Effector memory CD4-positive, alpha-beta T cell (primary cell): ENCODE data around the gene KIRREL1.

Experiments
- DNase-seq, 3 donors: peaks; one replicate each; pipeline ENCODE4 v3.0.0-alpha.2; 2020
- H3K27ac ChIP-seq: 2 replicates; pipeline ENCODE4 v1.7.0; 2013; ENCODE audit warnings: mild to moderate bottlenecking, low read length, moderate library complexity; ENCODE audit not compliant: insufficient read depth, poor library complexity, severe bottlenecking
- H3K27me3 ChIP-seq: replicated peaks from 2 replicates; pipeline ENCODE4 v1.7.0; 2013; ENCODE audit warnings: mild to moderate bottlenecking, low read length; ENCODE audit not compliant: insufficient read depth, control insufficient read depth, poor library complexity, severe bottlenecking
- H3K36me3 ChIP-seq: 2 replicates; pipeline ENCODE4 v1.7.0; 2013; ENCODE audit warnings: mild to moderate bottlenecking, low read length, moderate library complexity; ENCODE audit not compliant: control insufficient read depth, insufficient read depth
- H3K4me1 ChIP-seq: 2 replicates; pipeline ENCODE4 v1.7.0; 2013; ENCODE audit warnings: low read length, mild to moderate bottlenecking; ENCODE audit not compliant: control insufficient read depth, insufficient read depth, poor library complexity, severe bottlenecking
- H3K4me3 ChIP-seq: 2 replicates; pipeline ENCODE4 v1.7.0; 2013; ENCODE audit warnings: low read length, low read depth, mild to moderate bottlenecking; ENCODE audit not compliant: insufficient read depth, poor library complexity, severe bottlenecking
- H3K9me3 ChIP-seq: 2 replicates; pipeline ENCODE4 v1.7.0; 2013; ENCODE audit warnings: mild to moderate bottlenecking, low read length, moderate library complexity; ENCODE audit not compliant: control insufficient read depth

Gene KIRREL1

DNA sequence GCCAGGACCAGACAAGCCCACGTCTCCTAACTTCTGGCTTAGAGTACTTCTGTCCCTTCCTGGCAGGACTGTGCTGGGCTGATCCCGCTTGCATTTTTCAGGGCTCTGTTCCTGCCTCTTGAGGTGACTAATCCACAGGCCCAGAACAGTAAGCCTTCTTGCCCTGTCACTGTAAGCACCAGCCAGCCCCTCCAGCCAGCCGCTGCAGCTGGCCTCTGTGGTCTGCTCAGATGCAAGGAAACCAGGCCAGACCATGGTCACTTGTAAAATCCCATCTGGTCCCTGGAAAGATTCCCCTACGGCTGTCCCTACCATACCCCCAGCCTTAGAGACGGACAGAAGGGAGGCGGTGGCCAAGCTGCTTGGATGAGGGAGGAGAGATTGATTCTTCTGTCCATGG is 74.2 kb downstream of the KIRREL1 start:
- H3K4me1 ChIP-seq = no peaks in the 10 kb centered on the region
- no peak overlapping the region for H3K4me3 ChIP-seq
- H3K36me3 ChIP-seq = no peaks in the 10 kb centered on the region
- H3K27me3 ChIP-seq = peaks cover 3% of the 10 kb centered on the region
- DNase-seq = no peak
- no peak overlapping the region for H3K27ac ChIP-seq
- H3K9me3 ChIP-seq = no peaks in the 10 kb centered on the region

DNA sequence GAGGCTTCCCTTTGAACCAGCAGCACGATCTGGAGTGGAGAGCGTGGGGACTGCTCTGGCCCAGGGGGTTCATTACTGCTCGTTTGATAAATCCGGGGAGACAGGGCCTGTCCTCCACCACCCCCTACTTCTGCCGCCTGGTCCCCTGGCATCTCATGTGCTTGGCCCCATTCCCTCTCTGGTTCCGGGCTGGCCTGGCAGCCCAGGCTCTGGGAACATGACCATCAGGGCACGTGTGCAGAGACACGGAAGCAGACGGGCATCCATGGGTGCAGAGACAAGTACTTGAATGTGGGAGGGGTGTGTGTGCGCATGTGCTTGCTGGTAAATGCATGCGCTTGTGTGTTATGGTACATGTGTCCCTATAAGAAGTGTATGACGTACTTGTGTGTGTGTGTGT is 75.5 kb downstream of the KIRREL1 start:
- Histone ChIP-seq H3K4me3 (no peak overlapping the region), H3K9me3 (no peaks in the 10 kb centered on the region), H3K27me3 (peaks cover 3% of the 10 kb centered on the region), H3K4me1 (no peaks in the 10 kb centered on the region), H3K27ac (no peak overlapping the region), H3K36me3 (no peaks in the 10 kb centered on the region)
- no peak for DNase-seq

DNA sequence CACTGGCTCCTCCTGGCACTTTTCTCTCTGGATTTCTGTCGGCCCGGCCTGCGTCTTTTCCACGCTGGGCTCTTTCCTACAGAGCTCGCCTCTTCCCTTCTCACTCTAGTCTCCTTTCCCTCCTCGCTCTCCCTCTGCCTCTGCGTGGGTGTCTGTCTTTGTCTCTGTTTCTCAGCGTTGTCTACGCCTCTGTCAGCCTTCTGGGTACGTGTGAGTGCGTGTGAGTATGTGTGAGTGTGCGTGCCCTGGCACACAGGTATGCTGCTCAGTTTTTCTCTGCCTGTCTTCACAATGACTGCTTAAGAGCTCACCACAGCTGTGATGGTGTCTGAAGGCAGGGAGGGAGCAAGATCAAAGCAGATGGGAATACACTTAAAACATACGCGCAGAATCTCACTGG is 77.7 kb downstream of the KIRREL1 start:
- Histone ChIP-seq H3K9me3 (no peaks in the 10 kb centered on the region), H3K27me3 (no peaks in the 10 kb centered on the region), H3K4me3 (no peak overlapping the region), H3K4me1 (no peaks in the 10 kb centered on the region), H3K36me3 (no peaks in the 10 kb centered on the region), H3K27ac (no peak overlapping the region)
- DNase-seq = no peak

DNA sequence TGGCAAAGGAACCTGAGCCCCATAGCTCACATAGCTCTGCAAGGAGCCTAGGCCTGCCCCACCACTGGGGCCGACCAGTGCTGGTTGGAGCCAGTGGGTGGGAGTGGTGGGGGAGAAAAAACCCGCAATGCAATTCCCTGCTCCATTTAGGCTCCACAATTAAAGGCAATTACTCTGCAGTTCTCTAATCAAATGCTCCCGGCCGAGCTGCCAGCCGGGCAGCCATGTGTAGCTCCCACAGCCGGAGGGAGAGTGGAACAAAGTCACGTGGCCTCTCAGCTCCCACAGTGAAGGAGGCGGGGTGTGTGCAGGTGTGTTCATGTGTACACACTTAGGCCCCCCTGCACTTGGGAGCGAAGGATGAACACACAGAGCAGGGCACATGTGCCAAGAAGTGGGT is 81.6 kb downstream of the KIRREL1 start:
- H3K36me3 ChIP-seq = no peaks in the 10 kb centered on the region
- no peak for DNase-seq
- H3K9me3 ChIP-seq = no peaks in the 10 kb centered on the region
- no peak overlapping the region for H3K4me3 ChIP-seq
- H3K27ac ChIP-seq = no peak overlapping the region
- H3K27me3 ChIP-seq = no peaks in the 10 kb centered on the region
- no peaks in the 10 kb centered on the region for H3K4me1 ChIP-seq

DNA sequence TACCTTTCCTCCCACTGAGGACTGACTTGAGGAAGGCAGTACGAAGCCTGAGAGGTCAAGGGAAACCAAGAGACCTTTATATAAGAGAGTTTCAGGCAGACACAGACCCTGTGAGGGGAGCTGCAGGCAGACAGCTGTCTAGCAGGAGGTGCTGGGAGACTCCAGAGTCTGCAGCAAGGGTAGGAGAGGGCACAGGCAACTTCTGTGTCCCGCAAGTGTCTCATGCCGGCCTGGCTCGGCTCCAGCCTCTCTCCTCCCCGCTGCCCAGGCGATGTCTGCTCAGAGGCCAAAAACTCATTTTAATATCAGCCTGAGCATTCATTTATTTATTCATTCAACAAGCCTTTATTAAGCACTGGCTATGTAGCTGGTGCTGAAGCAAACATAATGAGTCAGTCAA is 83.0 kb downstream of the KIRREL1 start:
- Histone ChIP-seq H3K9me3 (no peaks in the 10 kb centered on the region), H3K36me3 (no peaks in the 10 kb centered on the region), H3K27me3 (no peaks in the 10 kb centered on the region), H3K27ac (no peak overlapping the region), H3K4me3 (no peak overlapping the region), H3K4me1 (no peaks in the 10 kb centered on the region)
- no peak for DNase-seq

DNA sequence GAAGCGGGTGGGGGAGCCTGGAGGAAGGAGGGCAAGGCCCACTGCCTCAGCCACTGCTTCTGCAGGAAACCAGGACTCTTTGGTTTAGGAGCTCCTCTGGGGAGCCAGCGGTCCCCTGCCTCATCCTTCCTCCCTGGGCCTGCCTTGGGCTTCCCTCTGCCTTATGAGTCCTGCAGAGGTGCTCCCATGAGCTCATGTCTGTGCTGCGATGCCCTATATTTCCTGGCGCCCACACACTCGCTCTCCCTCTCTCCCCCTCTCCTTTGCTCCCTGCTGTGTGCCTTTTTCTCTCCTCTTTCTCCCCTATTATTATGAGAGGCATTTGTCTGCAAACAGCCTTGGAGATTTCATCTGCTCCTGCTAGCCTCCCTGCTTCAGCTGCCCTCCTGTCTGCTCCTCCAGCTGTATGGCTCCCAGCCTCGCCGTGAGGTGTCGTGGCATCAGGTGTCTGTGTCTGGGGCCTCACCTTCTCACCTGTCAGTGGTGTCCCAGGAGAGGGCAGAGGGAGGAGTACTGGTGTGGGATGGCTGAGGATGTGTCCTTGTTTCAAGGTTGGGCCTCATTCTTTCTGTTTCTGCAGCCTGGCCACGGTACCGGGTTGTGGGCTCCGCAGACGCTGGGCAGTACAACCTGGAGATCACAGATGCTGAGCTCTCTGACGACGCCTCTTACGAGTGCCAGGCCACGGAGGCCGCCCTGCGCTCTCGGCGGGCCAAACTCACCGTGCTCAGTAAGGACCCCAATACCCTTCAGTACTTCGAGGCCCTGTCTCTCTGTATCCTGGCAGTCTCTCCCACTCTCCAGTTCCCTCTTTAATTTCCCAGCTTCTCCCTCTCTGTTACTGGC is 84.2 kb downstream of the KIRREL1 start:
- H3K27ac ChIP-seq = no peak overlapping the region
- H3K4me3 ChIP-seq = no peak overlapping the region
- DNase-seq = no peak
- no peaks in the 10 kb centered on the region for H3K27me3 ChIP-seq
- H3K36me3 ChIP-seq = no peaks in the 10 kb centered on the region
- no peaks in the 10 kb centered on the region for H3K9me3 ChIP-seq
- H3K4me1 ChIP-seq = no peaks in the 10 kb centered on the region

DNA sequence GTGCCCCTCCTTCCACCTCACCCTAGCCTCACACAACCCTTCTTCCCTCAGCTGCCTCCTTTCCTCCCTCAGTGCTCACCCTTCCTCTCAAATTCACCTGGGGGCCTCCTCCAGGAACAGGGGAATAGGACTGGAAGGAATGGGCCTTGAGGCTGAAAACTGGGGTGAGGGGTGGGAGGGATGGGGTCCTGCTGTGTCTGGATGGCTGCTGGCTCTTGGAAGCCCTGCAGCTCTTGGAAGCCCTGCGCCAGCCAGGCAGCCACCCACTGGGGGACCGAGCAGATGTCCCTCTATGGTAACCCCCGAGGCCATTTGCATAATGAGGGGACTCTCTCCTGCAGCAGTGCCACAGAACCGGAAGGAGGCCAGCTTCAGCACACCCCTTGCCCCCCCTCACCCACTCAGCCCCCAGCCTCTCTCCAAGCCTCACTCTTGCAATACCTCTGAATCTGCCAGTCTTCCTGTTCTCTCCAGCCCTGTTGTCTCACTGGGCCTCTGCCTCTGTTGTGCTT is 85.2 kb downstream of the KIRREL1 start:
- Histone ChIP-seq H3K4me3 (no peak overlapping the region), H3K27ac (no peak overlapping the region), H3K4me1 (no peaks in the 10 kb centered on the region), H3K27me3 (no peaks in the 10 kb centered on the region), H3K9me3 (no peaks in the 10 kb centered on the region), H3K36me3 (no peaks in the 10 kb centered on the region)
- DNase-seq = no peak

DNA sequence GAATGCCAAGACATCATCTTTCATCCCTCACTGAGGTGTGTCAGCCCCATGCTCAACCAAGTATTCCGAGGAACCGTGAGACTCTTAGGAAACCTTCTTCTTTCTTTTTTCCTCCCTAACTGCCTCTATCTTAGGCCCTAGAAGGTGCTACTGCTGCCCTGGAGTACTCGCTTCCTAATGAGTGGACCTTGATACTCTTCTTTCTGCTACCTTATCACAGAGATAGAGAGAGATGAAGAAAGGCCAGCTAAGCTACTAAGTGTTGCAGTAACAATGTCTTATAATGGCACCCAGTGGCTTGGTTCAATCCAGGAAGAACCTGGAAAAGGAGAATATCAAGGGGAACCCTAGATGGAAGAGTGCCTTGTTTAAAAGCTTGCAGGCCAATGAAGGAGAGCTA is 86.6 kb downstream of the KIRREL1 start:
- Histone ChIP-seq H3K4me3 (no peak overlapping the region), H3K4me1 (no peaks in the 10 kb centered on the region), H3K27me3 (no peaks in the 10 kb centered on the region), H3K36me3 (no peaks in the 10 kb centered on the region), H3K27ac (no peak overlapping the region), H3K9me3 (no peaks in the 10 kb centered on the region)
- DNase-seq = no peak

DNA sequence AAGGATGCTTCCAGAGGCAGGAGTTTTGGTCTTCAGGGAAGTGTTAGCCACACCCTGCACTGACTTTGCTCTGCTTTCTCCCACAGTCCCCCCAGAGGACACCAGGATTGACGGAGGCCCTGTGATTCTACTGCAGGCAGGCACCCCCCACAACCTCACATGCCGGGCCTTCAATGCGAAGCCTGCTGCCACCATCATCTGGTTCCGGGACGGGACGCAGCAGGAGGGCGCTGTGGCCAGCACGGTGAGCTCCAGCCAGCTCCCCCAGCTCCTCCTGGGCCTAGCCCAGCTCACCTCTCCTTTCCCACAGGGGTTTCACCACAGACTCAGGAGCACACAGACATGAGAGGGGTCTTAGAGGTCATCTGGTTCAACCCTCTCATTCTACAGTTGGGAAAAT is 90.9 kb downstream of the KIRREL1 start:
- no peak overlapping the region for H3K4me3 ChIP-seq
- no peaks in the 10 kb centered on the region for H3K4me1 ChIP-seq
- H3K9me3 ChIP-seq = no peaks in the 10 kb centered on the region
- no peak overlapping the region for H3K27ac ChIP-seq
- no peak for DNase-seq
- H3K36me3 ChIP-seq = no peaks in the 10 kb centered on the region
- H3K27me3 ChIP-seq = no peaks in the 10 kb centered on the region

DNA sequence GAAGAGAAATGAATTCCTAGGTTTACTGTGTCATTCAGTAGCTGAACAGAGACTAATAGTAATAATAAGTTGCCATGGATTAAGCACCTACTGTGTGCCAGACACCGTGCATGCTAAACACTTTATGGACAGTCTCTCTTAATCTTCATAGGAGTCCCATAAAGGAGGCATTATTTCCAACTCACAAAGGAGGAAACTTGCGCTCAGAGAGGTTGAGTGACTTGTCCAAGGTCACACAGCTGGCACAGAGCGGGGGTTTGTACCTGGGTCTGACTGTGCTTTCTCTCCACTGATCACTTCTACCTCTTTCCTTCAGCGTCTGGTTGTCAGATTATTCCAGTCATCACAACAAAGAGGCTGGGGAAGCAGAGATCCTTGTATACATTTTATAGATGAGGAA is 91.3 kb downstream of the KIRREL1 start:
- H3K4me1 ChIP-seq = no peaks in the 10 kb centered on the region
- H3K9me3 ChIP-seq = no peaks in the 10 kb centered on the region
- no peak overlapping the region for H3K27ac ChIP-seq
- no peak overlapping the region for H3K4me3 ChIP-seq
- DNase-seq = no peak
- no peaks in the 10 kb centered on the region for H3K36me3 ChIP-seq
- no peaks in the 10 kb centered on the region for H3K27me3 ChIP-seq
